NCI-H526 (cell line): ENCODE data around the gene SLC27A2.
"Not testable (repeated sequence)": the region's sequence is repeated elsewhere in the genome, so short reads cannot be mapped to it uniquely, and the experiment has no call there.

Experiments
- DNase-seq, 2 experiments: peaks; one replicate each; lab custom pipeline; 2025; lab: John Stamatoyannopoulos, UW

The SLC27A2 gene

DNA sequence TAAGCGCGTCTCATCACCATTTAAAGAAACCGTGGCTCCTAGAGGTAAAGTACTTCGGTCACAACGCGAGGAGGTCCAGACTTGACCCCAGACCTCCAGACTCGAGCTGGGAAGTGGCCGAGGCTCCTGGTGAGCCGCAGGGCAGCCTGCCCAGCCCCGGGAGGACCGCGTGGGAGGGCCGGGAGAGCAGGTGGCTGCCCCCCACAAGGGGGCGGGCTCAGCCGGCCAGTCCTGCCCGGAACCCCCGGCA lies at the start of gene SLC27A2:
Gene SLC27A2 (plus strand): TSS at position 228 of the 250 bp plus-strand sequence. CDS start 232 bp downstream, outside the sequence.
- peak in 1 of 2 experiments; percentile 47 for DNase-seq

GRCh38 chr15:50132251-50132984 lies 49.6 kb upstream of the SLC27A2 start:
- DNase-seq: not testable (repeated sequence)

DNA sequence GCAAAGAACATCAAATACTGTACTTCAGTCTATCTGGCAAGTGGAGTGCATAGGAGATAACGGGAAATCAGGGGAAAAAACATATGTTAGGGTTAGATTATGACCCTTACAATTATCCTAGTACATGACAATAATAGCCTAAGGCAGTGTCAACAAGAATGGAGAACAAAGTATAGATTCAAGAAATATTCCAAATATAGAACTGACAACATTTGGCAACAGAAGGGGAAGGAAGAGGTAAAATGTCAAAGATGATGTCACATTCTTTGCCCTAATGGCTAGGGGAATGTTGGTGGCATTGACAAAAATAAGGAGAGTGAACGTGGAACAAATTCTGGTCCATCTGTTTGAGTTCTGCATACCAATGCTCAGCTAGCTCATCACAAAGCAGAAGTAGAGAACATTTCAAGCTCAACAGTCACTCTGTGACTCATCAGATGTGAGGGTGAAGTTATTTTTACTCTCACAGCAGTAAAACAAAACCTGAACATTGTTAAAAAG lies 47.4 kb upstream of the SLC27A2 start:
- DNase-seq: no peak

- DNase-seq: no peak
Measured at GRCh38 chr15:50135031-50135551, 46.9 kb upstream of the SLC27A2 start.

DNA sequence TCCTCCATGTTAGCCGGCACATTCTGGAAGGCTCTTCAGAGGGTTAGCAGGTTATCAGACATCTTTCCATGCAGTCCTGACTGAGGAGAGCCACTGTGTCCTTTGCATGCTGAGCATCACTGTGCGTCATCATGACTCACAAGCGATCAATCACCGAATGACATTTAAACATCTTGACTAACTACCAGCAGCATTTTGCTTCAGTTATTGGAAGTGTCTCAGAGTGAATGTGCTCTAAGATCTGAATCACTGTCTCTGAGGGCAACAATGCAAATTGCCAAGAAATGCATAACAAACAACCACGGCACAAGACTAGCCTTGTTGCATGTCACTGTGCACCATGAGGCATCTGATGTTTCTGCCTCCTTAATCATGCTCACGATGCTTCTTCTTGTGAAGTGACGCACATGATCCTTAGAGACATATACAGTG lies 44.6 kb upstream of the SLC27A2 start:
- no peak for DNase-seq

DNA sequence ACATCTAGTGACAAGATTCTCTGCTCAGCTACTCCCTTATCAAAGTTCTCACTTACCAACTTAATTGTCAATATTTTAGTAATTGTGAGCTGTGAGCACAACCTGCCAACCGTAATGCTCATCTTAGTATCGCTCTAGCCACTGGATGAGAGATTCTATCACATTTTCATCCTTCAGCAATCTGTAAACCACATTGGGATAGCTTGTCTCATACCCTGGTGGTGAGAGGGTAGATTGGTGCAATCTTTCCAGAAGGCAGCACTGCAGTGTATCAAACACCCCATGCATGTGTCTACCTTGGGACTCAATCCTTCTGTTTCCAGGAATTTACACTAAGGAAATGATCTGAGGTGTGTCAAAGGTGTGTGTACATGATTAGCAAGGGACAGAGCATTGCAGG lies 44.1 kb upstream of the SLC27A2 start:
- DNase-seq: no peak

- DNase-seq: peak in 1 of 2 experiments; percentile 17
Measured at GRCh38 chr15:50138391-50138790, 43.6 kb upstream of the SLC27A2 start.

- DNase-seq: no peak
Measured at GRCh38 chr15:50140098-50140497, 41.9 kb upstream of the SLC27A2 start.

- no peak for DNase-seq
Measured at GRCh38 chr15:50140983-50141382, 41.0 kb upstream of the SLC27A2 start.

- no peak for DNase-seq
Measured at GRCh38 chr15:50141856-50142255, 40.1 kb upstream of the SLC27A2 start.

DNA sequence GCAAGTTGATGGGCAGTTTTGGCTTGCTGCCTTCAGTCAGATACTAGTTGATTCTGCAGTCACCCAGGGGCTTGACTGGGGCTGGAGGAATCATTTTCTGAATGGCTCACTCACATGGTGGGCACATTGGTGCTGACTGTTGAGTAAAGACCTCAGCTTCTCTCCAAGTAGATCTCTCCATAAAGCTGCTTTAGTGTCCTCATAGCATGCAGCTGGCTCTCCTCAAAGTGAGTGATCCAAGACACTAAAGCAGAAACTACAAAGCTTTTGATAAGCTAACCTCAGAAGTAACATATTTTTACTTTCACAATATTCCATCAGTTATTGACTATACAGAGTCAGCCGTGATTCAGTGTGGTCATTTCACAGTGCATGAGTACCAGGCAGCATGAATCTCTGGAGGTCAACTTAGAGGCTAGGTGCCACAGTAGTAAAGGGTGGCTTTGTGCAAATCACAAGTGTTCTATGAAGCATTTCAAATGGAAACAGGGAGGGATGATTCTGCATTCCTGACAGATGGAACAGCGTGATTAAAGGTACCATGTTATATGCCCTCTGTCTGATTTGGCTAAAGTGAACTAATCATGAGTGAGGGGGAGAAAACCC lies 38.6 kb upstream of the SLC27A2 start:
- no peak for DNase-seq

DNA sequence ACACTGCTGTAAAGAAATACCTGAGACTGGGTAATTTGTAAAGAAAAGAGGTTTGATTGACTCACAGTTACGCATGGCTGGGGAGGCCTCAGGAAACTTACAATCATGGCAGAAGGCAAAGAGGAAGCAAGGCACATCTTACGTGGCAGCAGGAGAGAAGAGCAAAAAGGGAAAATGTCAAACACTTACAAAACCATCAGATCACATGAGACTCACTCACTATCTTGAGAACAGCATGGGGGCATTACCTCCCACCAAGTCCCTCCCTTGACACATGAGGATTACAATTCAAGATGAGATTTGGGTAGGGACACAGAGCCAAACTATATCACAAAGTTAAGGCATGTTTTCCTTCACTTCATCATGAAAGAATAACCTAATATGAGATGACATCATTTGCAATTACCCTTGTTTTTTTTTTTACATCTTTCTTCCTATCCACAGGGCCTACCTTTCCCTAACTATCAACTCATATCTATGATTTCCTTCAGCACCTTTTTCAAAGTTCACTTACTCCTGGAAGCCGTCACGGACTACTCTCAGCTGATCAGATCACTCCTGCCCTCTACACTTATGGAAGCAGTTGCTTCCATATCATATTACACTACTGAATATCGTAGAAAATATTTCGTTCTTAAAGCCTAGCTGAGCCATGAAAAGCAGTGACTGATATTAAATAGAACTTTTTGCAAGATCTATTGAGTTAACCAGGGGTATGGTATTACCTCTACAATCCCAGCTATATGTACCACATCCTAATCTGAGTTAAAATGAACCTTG lies 37.5 kb upstream of the SLC27A2 start:
- no peak for DNase-seq

DNA sequence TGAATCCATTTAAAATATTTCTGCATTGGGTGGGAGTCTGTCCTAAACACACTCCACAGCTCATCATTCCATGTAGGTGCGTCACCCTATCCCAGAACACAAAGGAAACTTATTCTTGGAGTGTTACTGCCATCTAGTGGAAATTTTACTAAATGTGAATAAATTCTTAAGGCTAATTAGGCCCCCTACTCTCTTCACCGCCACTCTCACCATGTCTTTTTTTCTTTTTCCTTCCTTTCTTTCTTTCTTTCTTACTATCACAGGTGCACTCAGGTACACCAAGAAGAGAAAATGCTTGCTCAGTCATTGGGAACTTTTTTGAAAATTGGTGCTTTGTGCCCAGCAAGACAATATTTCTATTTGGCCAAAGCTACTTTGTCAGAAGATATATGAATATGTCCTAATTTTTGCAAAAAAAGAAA lies 36.5 kb upstream of the SLC27A2 start:
- DNase-seq: peak; percentile 31 to 80

DNA sequence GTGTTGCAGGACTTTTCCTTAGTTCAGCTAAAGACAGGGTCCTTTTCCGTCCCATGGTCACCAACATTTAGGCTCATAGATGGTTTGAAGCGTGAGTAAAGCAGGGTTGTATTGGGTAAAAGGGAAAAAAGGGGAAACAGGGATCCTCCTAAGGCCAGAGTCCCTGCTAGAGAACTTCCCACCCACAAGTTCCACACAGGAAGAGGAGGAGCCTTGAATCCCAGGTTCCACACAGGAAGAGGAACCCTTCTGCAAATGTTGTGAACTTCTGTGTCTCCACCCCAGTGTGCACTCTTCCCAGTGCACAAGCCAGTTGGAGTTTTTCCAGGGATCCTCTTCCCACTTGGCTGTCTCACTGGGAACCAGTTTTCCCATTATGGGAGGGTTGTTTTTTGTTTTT lies 35.4 kb upstream of the SLC27A2 start:
- no peak for DNase-seq

GRCh38 chr15:50148362-50148963 lies 33.5 kb upstream of the SLC27A2 start:
- peak; percentile 45 to 81 for DNase-seq

DNA sequence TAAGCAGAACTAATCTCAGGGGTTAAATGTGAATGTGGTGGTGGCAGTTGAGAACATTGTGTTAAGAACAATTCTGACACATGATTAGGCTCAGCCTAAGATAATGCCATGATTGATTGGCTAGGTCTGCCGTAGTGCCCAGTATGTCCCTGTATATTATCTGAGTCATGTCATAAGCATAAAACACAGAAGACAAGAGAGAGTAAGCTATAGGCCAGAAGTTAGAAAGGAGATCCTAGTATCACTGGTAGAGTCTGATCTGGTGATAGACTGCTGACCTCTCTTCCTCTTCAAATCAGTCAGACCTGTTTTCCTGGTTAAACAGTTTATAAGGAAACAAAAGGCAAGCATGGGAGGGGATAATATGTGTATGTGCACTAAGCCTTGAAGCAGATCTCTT lies 32.9 kb upstream of the SLC27A2 start:
- peak; percentile 3 to 14 for DNase-seq

GRCh38 chr15:50150349-50150748 lies 31.6 kb upstream of the SLC27A2 start:
- DNase-seq: no peak

DNA sequence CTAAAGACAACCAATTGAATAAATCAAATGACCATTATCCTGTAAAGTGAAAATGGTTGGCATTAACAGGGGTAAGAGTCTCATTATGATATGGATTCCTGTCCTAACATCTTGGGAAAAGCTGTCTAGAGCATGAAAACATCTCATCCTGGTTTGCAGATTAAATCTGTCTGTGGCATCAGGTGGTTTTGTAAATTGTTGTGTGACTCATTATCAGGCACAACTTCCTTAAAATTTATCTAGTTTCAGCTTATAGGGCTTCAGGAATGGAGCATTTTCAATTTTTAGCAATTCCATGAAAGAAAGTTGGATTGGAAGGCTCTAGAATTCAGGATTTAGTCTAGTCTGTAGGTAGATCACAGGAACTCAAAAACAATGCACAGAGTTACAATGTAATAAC lies 31.1 kb upstream of the SLC27A2 start:
- DNase-seq: no peak

- DNase-seq: no peak
Measured at GRCh38 chr15:50151476-50151875, 30.5 kb upstream of the SLC27A2 start.

DNA sequence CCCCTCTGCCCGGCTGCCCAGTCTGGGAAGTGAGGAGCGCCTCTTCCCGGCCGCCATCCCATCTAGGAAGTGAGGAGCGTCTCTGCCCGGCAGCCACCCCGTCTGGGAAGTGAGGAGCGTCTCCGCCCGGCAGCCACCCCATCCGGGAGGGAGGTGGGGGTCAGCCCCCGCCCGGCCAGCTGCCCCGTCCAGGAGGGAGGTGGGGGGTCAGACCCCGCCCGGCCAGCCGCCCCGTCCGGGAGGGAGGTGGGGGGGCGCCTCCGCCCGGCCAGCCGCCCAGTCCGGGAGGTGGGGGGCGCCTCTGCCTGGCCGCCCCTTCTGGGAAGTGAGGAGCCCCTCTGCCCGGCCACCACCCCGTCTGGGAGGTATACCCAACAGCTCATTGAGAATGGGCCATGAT lies 23.8 kb upstream of the SLC27A2 start:
- DNase-seq: not testable (repeated sequence)

GRCh38 chr15:50162969-50163718 lies 18.9 kb upstream of the SLC27A2 start:
- no peak for DNase-seq
